Loucy (cell line): ENCODE results near the gene MRPS2.

ENCODE experiments used
- H2AFZ ChIP-seq: fragments of 200-600 bp; sonication (generic); 2 replicates; pipeline ENCODE4 v1.6.0; 2016; ENCODE audit warnings: antibody characterized with exemption, mild to moderate bottlenecking, low read length, moderate library complexity
- H3F3A ChIP-seq: fragments of 200-600 bp; 2 replicates; pipeline ENCODE4 v1.6.0; 2016; ENCODE audit warnings: antibody characterized with exemption, low read depth, mild to moderate bottlenecking
- H3K27me3 ChIP-seq: fragments of 200-600 bp; sonication (generic); 2 replicates; pipeline ENCODE4 v1.6.1; 2014; ENCODE audit warnings: low read length, mild to moderate bottlenecking; ENCODE audit not compliant: insufficient read depth, poor library complexity, severe bottlenecking
- H3K36me3 ChIP-seq: fragments of 200-600 bp; sonication (generic); 2 replicates; pipeline ENCODE4 v1.6.1; 2016; ENCODE audit warnings: low read length; ENCODE audit not compliant: insufficient read depth
- H3K4me1 ChIP-seq: fragments of 200-600 bp; sonication (generic); 2 replicates; pipeline ENCODE4 v1.5.1; 2014; ENCODE audit warnings: low read length, mild to moderate bottlenecking; ENCODE audit not compliant: insufficient read depth, poor library complexity, severe bottlenecking
- H3K4me2 ChIP-seq: fragments of 200-600 bp; sonication (generic); 2 replicates; pipeline ENCODE4 v1.6.0; 2014; ENCODE audit warnings: antibody characterized with exemption, low read length, low read depth, mild to moderate bottlenecking; ENCODE audit not compliant: poor library complexity, severe bottlenecking
- H3K4me3 ChIP-seq: fragments of 200-600 bp; sonication (generic); 2 replicates; pipeline ENCODE4 v1.5.1; 2014; ENCODE audit warnings: low read length, mild to moderate bottlenecking, mixed read lengths; ENCODE audit not compliant: poor library complexity, severe bottlenecking
- H3K79me2 ChIP-seq: fragments of 200-600 bp; sonication (generic); 2 replicates; pipeline ENCODE4 v1.6.1; 2014; ENCODE audit warnings: low read length; ENCODE audit not compliant: insufficient read depth
- H3K9ac ChIP-seq: fragments of 200-600 bp; sonication (generic); 2 replicates; pipeline ENCODE4 v1.6.0; 2014; ENCODE audit warnings: mild to moderate bottlenecking, low read depth, low read length, moderate library complexity; ENCODE audit not compliant: poor library complexity, severe bottlenecking
- H3K9me2 ChIP-seq: fragments of 200-600 bp; sonication (generic); replicated peaks from 2 replicates; pipeline ENCODE4 v1.6.1; 2016; ENCODE audit warnings: low read depth, low read length, mixed read lengths
- H3K9me3 ChIP-seq: fragments of 200-600 bp; sonication (generic); 2 replicates; pipeline ENCODE4 v1.6.1; 2014; ENCODE audit warnings: mild to moderate bottlenecking, antibody characterized with exemption, low read length, low read depth; ENCODE audit not compliant: insufficient read depth
- H4K20me1 ChIP-seq: fragments of 200-600 bp; sonication (generic); 2 replicates; pipeline ENCODE4 v1.6.0; 2014; ENCODE audit warnings: antibody characterized with exemption, low read length, mild to moderate bottlenecking; ENCODE audit not compliant: insufficient read depth, poor library complexity, severe bottlenecking
- CTCF ChIP-seq: fragments of 200-600 bp; sonication (generic); conservative IDR thresholded peaks from 2 replicates; pipeline ENCODE4 v1.5.1; 2014; ENCODE audit warnings: mild to moderate bottlenecking, antibody characterized with exemption, low read length
- EZH2phosphoT487 ChIP-seq: fragments of 200-600 bp; IDR thresholded peaks from 2 replicates; pipeline ENCODE4 v1.6.1; 2018; ENCODE audit warnings: antibody characterized with exemption, mild to moderate bottlenecking, moderate library complexity, borderline replicate concordance

MRPS2 gene

GRCh38 chr9:135551031-135551430, 50.5 kb downstream of the MRPS2 start:
- no peaks in the 10 kb centered on the region for H3K79me2 ChIP-seq
- H2AFZ ChIP-seq = no peak overlapping the region
- H3K36me3 ChIP-seq = no peaks in the 10 kb centered on the region
- H3K4me2 ChIP-seq = no peak overlapping the region
- H4K20me1 ChIP-seq = no peaks in the 10 kb centered on the region
- H3K9ac ChIP-seq = no peak overlapping the region
- H3K27me3 ChIP-seq = no peaks in the 10 kb centered on the region
- H3K9me2 ChIP-seq = no peaks in the 10 kb centered on the region
- H3K4me3 ChIP-seq = no peak overlapping the region
- H3K4me1 ChIP-seq = no peaks in the 10 kb centered on the region
- TF ChIP-seq EZH2phosphoT487 (no peak), CTCF (no peak)
- H3K9me3 ChIP-seq = peaks cover 8% of the 10 kb centered on the region; the same call in 1 of the 2 replicates
- no peaks in the 10 kb centered on the region for H3F3A ChIP-seq

- H3K9ac ChIP-seq = no peak overlapping the region
- no peaks in the 10 kb centered on the region for H3K9me2 ChIP-seq
- H3K4me1 ChIP-seq = no peaks in the 10 kb centered on the region
- no peak overlapping the region for H2AFZ ChIP-seq
- no peak for TF ChIP-seq EZH2phosphoT487
- no peak for TF ChIP-seq CTCF
- H3K4me3 ChIP-seq = no peak overlapping the region
- H3K79me2 ChIP-seq = no peaks in the 10 kb centered on the region
- no peaks in the 10 kb centered on the region for H3K36me3 ChIP-seq
- H4K20me1 ChIP-seq = no peaks in the 10 kb centered on the region
- H3K9me3 ChIP-seq = peaks cover 12% of the 10 kb centered on the region; the same call in 1 of the 2 replicates
- no peaks in the 10 kb centered on the region for H3F3A ChIP-seq
- H3K4me2 ChIP-seq = no peak overlapping the region
- H3K27me3 ChIP-seq = no peaks in the 10 kb centered on the region
Measured at GRCh38 chr9:135551456-135551855, 51.0 kb downstream of the MRPS2 start.

- Histone ChIP-seq H3K79me2 (no peaks in the 10 kb centered on the region), H3F3A (no peaks in the 10 kb centered on the region), H4K20me1 (no peaks in the 10 kb centered on the region), H3K4me3 (no peak overlapping the region), H3K9ac (no peak overlapping the region), H2AFZ (no peak overlapping the region), H3K4me1 (no peaks in the 10 kb centered on the region), H3K36me3 (no peaks in the 10 kb centered on the region), H3K9me2 (no peaks in the 10 kb centered on the region), H3K9me3 (peaks cover 13% of the 10 kb centered on the region; the same call in 1 of the 2 replicates), H3K27me3 (no peaks in the 10 kb centered on the region), H3K4me2 (no peak overlapping the region)
- TF ChIP-seq EZH2phosphoT487 (no peak), CTCF (no peak)
Measured at GRCh38 chr9:135552021-135552697, 51.7 kb downstream of the MRPS2 start.
